Fibroblast of villous mesenchyme (primary cell): ENCODE results near the gene PARN. TPM values are rescaled to one million over a fixed set of nuclear protein-coding genes. Genes with fewer than 3 reads are reported as not detected.
"Not testable (repeated sequence)": the region's sequence is repeated elsewhere in the genome, so short reads cannot be mapped to it uniquely, and the experiment has no call there.

ENCODE experiments used
- DNase-seq: peaks from one replicate; pipeline ENCODE4 v3.0.0-alpha.2; 2010; ENCODE audit warnings: low read depth
- H3K4me3 ChIP-seq: 2 replicates; pipeline ENCODE4 v1.5.1; 2011; ENCODE audit warnings: low read depth, mild to moderate bottlenecking, low read length
- total RNA-seq: library from RNA; depleted of rRNA; stranded (reverse); fragments of >200 nt; gene quantifications from 2 replicates; pipeline ENCODE4 v1.2.3, GENCODE V29; 2012
- TF ChIP-seq, protein P1 (sequence below): IDR thresholded peaks from 2 replicates; pipeline ENCODE4 v1.5.1; 2012; ENCODE audit warnings: low read depth, mild to moderate bottlenecking, low read length; ENCODE audit not compliant: insufficient read depth

PARN gene
- total RNA-seq, 1 donor: 35.4 TPM

DNA sequence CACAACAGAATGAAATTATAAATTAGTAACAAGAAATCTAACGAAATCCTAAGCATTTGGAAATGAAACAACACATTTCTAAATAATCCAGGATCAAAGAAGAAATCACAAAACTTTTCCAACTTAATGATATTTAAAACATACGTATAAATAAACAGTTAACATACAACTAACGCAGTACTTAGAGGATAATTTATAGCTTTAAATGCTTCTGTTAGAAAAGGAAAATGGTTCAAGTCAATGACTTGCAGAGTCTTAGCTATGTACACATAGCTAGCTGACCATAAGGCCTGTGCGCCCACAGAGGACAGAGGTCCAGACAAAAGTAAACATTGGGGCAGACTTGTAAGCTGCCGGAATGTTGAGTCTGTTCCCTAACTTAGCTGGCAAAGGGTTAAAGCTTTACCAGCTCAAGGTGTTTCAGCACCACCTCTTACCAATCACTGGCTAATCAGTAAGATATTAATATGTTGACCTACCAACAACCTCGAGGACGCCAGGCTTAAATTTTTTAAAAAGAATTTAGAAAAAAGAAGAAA, 84.6 kb downstream of the PARN start:
- TF ChIP-seq, protein P1, sequence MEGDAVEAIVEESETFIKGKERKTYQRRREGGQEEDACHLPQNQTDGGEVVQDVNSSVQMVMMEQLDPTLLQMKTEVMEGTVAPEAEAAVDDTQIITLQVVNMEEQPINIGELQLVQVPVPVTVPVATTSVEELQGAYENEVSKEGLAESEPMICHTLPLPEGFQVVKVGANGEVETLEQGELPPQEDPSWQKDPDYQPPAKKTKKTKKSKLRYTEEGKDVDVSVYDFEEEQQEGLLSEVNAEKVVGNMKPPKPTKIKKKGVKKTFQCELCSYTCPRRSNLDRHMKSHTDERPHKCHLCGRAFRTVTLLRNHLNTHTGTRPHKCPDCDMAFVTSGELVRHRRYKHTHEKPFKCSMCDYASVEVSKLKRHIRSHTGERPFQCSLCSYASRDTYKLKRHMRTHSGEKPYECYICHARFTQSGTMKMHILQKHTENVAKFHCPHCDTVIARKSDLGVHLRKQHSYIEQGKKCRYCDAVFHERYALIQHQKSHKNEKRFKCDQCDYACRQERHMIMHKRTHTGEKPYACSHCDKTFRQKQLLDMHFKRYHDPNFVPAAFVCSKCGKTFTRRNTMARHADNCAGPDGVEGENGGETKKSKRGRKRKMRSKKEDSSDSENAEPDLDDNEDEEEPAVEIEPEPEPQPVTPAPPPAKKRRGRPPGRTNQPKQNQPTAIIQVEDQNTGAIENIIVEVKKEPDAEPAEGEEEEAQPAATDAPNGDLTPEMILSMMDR: no peak
- no peak overlapping the region for H3K4me3 ChIP-seq

DNA sequence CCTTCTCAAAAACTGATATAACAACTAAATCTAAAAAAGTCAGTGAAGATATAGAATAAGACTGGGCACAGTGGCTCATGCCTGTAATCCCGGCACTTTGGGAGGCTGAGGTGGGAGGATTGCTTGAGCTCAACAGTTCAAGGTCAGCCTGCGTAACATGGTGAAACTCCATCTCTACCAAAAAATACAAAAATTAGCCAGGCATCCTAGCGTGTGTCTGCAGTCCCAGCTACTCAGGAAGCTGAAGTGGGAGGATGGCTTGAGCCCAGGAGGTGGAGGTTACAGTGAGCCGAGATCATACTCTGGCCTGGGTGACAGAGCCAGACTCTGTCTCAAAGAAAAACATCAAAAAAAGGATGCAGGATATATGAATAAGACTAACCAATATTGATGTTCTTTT, 85.2 kb downstream of the PARN start:
- not testable (repeated sequence) for DNase-seq, H3K4me3 ChIP-seq

More for the DNA sequence above, 84.6 kb downstream of the PARN start:
- DNase-seq: peak; percentile 65

DNA sequence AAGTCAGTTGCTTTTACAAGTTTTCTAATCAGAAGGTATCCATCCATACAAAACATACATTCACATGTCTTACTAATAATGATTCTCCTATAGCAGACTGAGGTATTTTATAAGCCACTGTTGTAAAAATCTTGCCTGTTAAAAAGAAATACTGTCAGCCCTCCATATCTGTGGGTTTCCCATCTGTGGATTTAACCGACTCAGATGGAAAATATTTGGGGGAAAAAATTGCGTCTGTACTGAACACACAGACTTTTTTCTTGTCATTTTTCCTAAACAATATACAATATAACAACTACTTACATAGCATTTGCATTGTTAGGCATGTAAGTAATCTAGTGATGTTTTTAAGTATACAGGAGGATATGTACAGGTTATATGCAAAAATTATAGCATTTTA, 90.4 kb downstream of the PARN start:
- H3K4me3 ChIP-seq: no peak overlapping the region
- DNase-seq: peak; percentile 42
- TF ChIP-seq, protein P1: no peak

DNA sequence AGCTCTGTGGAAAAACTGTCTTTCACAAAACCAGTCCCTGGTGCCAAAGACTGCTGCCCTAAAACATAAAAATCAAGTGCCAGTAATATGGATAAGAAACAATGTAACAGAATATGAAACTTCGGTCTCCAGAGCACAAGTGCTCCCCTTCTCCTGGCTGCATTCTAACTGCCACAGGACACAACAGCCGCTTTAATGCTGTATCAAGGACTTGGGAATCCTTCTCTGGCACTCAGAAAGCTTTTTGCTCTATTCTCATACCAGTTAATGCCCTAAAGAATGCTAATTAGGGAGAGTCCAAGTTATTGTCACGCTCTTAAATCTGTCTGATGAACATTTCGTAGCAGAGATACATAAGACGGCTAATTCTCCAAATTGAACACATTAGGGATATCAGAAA, 90.9 kb downstream of the PARN start:
- DNase-seq: no peak
- TF ChIP-seq, protein P1: no peak
- no peak overlapping the region for H3K4me3 ChIP-seq

DNA sequence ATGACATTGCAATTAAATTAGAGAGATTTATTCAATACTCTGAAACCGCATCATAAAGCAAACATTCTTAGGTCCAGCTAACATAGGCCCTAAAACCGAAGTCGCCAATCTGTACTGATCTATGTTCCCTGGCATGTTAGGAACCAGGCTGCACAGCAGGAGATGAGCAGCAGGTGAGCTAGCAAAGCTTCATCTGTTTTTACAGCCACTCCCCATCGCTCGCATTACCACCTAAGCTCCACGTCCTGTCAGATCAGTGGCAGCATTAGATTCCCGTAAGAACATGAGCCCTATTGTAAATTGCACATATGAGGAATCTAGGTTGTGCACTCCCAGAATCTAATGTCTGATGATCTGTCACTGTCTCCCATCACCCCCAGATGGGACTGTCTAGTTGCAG, 91.5 kb downstream of the PARN start:
- DNase-seq: no peak
- TF ChIP-seq, protein P1: no peak
- H3K4me3 ChIP-seq: no peak overlapping the region

DNA sequence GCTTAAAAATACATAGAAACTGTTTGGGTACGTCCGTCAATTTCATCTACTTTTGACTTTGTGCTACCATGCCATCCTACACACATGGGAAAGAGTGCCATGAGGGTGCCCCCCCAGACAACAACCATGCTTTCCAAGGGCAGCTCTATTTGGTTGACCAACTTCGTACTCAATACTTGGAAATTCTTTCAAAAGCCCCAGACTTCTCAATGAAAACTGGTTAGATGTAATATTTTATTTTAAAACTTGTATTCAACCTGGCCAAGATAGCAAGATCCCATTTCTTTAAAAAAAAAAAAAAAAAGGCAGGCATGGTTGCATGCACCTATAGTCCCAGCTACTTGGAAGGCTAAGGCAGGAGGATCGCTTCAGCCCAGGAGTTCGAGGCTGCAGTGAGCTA, 98.4 kb downstream of the PARN start:
- DNase-seq: no peak
- TF ChIP-seq, protein P1: no peak
- no peak overlapping the region for H3K4me3 ChIP-seq

DNA sequence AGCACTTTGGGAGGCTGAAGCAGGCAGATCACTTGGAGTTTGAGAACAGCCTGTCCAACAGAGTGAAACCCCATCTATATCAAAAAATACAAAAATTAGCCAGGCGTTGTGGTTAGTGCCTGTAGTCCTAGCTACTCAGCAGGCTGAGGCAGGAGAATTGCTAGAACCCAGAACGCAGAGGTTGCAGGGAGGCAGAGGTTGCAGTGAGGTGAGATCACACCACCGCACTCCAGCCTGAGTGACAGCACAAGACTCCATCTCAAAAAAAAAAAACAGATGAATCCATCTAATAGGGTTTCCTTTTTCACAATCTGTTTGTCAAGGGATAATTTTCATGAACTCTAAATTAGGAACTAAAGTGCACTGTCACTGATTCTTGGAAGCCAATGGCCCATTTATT, 99.0 kb downstream of the PARN start:
- no peak overlapping the region for H3K4me3 ChIP-seq
- TF ChIP-seq, protein P1: no peak
- no peak for DNase-seq
